ENCODE measurements around the gene ACTN1.

DNA sequence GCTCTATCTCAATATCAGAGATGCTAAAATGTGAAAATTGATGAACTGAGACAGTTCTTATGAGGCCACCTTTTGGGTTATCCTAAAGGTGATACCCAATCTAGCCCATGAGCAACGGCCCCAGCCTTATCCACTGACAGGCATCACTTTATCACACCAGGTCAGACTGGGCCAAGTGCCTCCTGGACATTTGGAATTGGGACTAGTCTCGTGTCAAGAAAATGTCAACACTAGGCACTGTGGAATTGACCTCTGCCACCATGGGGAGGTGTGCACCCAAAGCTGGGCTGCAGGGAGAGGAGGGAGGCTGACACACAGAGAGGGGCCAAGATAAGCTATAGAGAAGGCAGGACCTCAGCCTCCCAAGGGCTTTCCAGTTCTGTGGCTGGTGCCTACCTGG is 107.7 kb downstream of the ACTN1 start:
- TF ChIP-seq, protein P1, sequence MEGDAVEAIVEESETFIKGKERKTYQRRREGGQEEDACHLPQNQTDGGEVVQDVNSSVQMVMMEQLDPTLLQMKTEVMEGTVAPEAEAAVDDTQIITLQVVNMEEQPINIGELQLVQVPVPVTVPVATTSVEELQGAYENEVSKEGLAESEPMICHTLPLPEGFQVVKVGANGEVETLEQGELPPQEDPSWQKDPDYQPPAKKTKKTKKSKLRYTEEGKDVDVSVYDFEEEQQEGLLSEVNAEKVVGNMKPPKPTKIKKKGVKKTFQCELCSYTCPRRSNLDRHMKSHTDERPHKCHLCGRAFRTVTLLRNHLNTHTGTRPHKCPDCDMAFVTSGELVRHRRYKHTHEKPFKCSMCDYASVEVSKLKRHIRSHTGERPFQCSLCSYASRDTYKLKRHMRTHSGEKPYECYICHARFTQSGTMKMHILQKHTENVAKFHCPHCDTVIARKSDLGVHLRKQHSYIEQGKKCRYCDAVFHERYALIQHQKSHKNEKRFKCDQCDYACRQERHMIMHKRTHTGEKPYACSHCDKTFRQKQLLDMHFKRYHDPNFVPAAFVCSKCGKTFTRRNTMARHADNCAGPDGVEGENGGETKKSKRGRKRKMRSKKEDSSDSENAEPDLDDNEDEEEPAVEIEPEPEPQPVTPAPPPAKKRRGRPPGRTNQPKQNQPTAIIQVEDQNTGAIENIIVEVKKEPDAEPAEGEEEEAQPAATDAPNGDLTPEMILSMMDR (conservative IDR thresholded peaks at IDR 0.05), result no peak
- no peak for TF ChIP-seq ZFX (IDR thresholded peaks at IDR 0.05)
